Stimulated activated CD8-positive, alpha-beta memory T cell treated with anti-CD3 and anti-CD28 coated beads, Interleukin-12 subunit alpha, Interleukin-12 subunit beta, amount 100 ng/mL, for 24 hours (primary cell): ENCODE data around the gene SH3BP5.

Experiments used
- DNase-seq: peaks from one replicate; pipeline ENCODE4 v3.0.0-alpha.2; 2020; ENCODE audit errors: extremely low read depth

The SH3BP5 gene

DNA sequence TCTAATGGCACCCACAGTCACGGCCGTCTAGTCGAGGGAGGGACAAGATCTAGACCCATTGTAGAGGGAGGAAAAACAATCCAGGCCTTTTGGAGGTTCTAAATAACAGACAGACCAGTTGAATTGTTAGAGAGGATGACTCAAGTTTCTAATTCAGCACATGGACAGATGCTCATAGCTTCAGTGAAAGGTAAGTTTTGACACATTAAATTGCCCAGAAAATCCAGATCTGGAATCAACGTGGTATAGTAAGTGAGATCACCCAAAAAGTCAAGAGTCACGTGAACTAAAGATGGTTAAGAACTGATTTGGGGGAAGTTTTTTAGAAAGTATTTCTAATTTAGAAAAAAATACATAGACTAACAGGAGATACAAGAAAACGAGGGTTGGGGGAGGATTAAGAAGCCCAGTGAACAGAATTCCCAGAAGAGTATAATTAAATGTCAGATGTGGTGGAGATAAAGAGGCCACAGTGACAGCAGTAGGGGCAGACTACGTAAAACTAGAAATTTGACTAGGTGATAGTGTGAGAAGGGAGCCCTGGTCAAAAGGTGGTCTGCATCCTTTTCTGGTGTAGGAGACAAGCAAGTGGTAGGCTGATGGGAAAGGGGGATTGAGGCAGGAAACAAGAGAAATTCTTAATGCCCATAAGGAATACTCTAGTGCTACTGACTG is 79.2 kb downstream of the SH3BP5 start:
- DNase-seq = no peak

DNA sequence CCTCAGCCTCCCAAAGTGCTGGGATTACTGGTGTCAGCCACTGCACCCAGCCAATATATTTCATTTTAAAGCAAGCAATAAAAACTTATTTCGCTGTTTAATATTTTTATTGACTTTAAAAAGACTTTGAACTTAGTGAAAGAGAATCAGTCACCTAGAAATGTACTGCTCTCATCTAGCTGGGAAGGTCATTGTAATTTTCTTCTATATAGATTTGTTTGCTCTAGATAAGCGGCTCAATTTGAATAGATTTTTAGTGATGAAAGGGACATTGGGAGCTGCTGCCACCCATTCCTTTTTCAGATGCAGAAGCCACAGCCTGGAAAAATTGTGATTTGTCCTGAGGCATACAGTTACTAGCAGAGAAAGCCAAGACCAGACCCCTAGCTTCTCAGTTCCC is 86.2 kb downstream of the SH3BP5 start:
- no peak for DNase-seq

DNA sequence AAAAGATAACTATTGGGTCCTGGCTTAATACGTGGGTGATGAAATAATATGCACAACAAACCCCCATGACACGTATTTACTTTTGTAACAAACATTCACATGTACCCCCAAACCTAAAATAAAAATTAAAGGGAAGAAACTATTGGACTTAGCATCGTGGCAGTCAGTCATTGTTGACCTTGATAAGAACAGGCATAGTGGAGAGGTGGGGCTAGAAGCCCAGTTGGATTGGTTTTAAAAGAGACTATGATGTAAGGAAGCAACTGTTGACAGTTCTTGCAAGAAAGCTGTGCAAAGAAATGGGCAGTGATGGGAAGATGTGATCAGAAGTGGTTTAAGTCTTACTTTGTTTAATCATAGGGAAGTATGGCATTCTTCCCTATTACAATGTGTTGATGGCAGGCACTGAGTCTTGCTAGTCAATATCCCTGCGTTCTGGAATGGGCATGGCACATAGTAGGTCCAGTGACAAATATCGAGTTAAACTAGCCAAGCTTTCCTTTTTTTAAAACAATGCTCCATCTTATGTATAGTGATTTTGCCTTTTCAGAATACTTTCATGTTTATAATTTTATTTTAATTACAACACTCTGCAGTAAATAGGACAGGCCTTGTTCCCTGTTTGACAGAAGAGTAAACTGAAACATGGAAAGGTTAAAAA is 88.4 kb downstream of the SH3BP5 start:
- DNase-seq = no peak

GRCh38 chr3:15241341-15241740 is 91.0 kb downstream of the SH3BP5 start:
- no peak for DNase-seq

DNA sequence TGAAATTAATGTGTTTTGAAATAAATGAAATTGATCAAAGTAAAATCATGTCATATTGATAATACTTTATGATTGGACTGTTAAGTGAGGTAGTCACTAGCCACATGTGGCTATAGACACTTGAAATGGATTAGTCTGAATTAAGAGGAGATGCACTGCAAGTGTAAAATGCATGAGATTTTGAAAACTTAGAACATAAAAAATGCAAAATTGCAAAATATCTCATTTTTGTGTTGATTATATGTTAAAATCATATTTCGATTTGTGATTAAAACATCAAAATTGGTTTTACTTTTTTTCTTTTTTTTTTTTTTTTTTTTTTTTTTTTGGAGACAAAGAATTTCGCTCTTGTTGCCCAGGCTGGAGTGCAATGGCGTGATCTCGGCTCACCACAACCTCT is 103.1 kb downstream of the SH3BP5 start:
- DNase-seq = no peak

GRCh38 chr3:15228147-15228546 is 104.2 kb downstream of the SH3BP5 start:
- DNase-seq = no peak

GRCh38 chr3:15223685-15224572 is 108.5 kb downstream of the SH3BP5 start:
- DNase-seq = no peak

DNA sequence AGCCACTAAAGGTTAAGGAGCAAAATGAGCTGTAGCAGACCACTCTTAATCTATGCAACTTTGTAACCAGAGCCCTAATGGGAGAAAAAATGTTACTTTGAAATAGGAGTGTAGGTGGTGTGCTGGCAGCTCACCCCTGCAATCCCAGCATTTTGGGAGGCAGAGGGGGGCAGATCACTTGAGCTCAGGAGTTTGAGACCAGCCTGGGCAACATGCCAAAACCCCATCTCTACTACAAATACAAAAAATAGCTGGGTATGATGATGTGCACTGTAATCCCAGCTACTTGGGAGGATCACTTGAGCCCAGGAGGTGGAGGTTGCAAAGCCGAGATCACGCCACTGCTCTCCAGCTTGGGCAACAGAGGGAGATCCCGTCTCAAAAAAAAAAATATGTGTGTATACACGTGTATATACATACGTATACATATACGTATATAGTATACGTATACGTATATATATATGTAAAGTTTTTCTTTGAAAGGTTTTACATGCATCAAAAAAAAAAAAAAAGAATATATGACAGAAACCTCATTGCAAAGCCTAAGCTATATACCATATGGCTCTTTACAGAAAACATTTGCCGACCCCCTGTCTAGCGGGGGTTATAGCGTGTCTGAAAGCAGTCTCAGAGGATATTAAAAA is 110.7 kb downstream of the SH3BP5 start:
- DNase-seq = no peak

DNA sequence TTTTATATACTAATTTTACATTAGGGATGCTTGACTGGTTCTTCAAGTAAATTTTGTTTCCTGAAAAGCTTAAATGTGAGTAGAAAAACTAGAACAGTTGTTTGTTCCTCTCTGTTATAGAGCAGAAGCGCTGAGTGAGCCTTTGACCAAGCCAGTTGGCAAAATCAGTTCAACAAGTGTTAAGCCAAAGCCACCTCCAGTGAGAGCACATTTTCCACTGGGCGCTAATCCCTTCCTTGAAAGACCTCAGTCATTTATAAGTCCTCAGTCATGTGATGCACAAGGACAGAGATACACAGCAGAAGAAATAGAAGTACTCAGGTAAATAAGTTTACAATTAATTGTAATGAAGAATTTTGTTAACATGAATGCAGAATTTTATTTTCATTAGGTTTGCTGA is 111.7 kb downstream of the SH3BP5 start:
- no peak for DNase-seq

DNA sequence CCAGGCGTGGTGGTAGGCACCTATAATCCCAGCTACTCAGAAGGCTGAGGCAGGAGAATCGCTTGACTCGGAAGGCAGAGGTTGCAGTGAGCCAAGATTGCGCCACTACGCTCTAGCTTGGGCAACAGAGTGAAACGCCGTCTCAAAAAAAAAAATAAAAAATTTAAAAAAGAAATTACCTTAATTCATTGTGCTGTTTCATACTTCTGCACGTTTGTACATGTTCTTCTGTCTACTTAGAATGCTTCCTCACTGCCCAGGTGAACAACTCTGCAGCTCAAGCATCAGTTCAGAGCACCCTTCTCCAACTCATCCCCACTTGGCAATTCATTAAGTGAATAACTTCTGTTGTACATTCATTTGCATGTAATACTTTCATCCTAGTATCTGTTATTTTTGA is 112.3 kb downstream of the SH3BP5 start:
- no peak for DNase-seq

DNA sequence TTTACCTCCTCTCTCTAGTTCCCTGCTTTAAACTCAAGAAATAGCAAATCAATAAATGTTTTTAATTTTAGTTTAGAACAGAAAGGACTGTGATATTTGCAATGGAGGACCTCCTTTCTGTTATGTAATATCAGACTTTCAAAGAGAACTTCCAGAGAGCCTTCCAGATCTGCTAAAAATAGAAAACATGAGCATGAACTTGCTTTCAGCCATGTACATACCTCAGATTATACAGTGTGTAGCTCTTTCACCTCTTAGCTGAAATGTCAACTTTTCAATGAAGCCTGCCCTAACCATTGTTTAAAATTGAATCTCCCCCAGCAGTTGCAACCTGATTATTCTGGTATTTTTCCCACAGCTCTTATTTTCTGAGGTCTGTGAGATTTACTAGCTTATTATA is 113.7 kb downstream of the SH3BP5 start:
- DNase-seq = no peak

GRCh38 chr3:15217841-15218267 is 114.5 kb downstream of the SH3BP5 start:
- no peak for DNase-seq

- DNase-seq = no peak
These were observed 115.2 kb downstream of the SH3BP5 start for GRCh38 chr3:15217011-15217671.

- no peak for DNase-seq
These were observed 115.9 kb downstream of the SH3BP5 start for GRCh38 chr3:15216501-15216900.

GRCh38 chr3:15215996-15216395 is 116.4 kb downstream of the SH3BP5 start:
- DNase-seq = no peak

DNA sequence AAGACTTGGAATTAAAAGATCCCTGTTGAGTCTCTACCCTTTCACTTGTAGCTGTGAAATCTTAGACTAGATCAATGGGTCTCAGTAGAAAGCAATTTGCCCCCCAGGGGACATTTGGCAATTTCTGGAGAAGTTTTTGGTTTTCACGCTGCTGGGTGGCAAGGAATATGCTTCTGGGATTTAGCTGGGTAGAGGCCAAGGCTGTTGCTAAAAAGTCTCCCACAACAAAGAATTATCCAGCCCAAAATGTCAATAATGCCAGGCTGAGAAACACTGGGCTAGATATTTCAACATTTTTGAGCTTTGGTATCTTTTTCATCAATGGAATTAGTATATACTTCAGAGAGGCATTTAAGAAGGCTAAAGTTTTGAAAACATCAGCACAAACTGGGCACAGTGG is 117.6 kb downstream of the SH3BP5 start:
- no peak for DNase-seq

GRCh38 chr3:15211937-15212336 is 120.4 kb downstream of the SH3BP5 start:
- no peak for DNase-seq

DNA sequence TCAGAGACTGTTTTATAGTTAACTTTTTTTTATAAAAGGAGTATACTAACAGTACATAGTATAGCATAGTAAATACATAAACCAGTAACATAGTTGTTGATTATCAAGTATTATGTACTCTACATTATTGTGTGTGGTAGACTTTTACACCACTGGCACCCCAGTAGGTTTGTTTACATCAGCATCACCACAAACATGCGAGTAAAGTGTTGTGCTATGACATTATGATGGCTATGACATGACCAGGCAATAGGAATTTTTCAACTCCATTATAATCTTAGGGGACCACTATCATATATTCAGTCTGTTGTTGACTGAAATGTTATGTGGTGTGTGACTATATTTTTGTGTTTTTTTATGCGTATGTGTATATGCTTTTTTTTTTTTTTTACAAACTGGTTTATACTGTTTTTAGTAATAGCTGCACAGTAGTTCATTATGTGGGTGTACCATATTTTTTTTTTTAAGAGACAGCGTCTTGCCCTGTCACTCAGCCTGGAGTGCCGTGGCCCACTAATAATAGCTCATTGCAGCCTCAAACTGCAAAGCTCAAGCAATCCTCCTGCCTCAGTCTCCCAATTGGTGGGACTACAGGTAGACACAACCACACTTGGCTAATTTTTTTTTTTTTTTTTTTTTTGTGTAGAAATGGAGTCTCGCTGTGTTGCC is 124.4 kb downstream of the SH3BP5 start:
- no peak for DNase-seq

GRCh38 chr3:15206662-15207576 is 125.5 kb downstream of the SH3BP5 start:
- no peak for DNase-seq
